Stimulated activated CD4-positive, alpha-beta T cell treated with anti-CD3 and anti-CD28 coated beads, TNF-alpha, amount 100 ng/mL, for 1 hour (primary cell): Measurements from ENCODE around the gene TAB3.

Experiments used
- DNase-seq, 3 donors: peaks; one replicate each; pipeline ENCODE4 v3.0.0-alpha.2; 2020; ENCODE audit warnings: low read depth in 3 of 3, low spot score in 1 of 3

The TAB3 gene

GRCh38 chrX:30887721-30888120 lies 1.3 kb downstream of the TAB3 start:
- peak in 1 of 3 donors; percentile 35 for DNase-seq

- no peak for DNase-seq
These were observed 1.8 kb downstream of the TAB3 start for GRCh38 chrX:30887288-30887687.

- no peak for DNase-seq
These were observed 3.9 kb downstream of the TAB3 start for GRCh38 chrX:30885136-30885535.

- DNase-seq, result no peak
These were observed 5.9 kb downstream of the TAB3 start for GRCh38 chrX:30883138-30883537.

DNA sequence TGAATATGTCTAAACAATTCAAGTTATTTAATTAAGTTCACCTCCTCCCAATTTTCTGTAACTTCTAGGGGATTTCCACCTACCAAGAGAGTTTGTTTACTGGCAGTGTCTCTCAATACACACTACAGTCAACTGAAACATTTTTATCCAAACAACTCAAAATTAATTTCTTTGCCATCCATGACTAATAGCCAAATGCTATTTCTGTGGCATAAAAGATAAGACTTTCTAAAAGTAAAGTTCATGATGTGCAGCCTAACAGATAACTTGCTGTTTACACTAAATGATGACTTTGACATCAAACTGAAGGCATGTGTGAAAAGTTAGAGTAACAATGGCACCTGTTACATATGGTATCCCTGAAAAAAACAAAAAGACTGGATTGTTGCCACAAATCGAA lies 7.3 kb downstream of the TAB3 start:
- no peak for DNase-seq

DNA sequence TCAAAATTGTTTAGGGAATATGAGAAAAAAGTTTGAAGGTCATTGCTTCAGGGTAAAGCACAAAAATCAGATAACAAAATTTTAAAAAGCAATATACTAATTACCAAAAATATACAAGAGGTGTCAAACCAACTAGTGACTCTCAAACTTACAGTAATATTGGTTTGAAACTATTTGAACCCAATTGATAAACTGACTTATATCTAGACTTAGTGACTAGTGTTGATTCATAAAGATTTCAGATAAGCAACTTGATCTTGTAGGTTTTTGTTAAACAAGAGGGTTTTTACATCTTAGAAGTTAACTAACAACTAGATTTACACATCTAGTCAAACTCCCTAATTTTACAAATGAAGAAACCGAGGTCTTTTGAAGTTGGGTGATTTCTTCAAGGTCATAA lies 7.7 kb downstream of the TAB3 start:
- no peak for DNase-seq

GRCh38 chrX:30880058-30880457 lies 9.0 kb downstream of the TAB3 start:
- no peak for DNase-seq

DNA sequence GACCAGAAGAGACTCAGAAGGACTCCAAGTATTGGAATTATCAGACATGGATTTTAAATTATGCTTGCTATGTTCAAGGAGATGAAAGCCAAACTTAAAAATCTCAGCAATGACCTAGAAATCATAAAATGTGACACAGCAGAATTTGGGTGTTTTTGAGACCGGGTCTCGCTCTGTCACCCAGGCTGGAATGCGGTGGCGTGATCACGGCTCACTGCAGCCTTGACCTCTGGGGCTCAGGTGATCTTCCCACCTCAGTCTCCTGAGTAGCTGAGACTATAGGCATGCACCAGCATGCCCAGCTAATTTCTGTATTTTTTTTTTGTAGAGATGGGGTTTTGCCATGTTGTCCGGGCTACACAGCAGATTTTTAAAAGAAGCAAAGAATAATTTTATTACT lies 12.7 kb downstream of the TAB3 start:
- no peak for DNase-seq

- DNase-seq, result no peak
These were observed 13.1 kb downstream of the TAB3 start for GRCh38 chrX:30875957-30876356.

GRCh38 chrX:30874851-30875250 lies 14.2 kb downstream of the TAB3 start:
- DNase-seq, result no peak

GRCh38 chrX:30870572-30870971 lies 18.5 kb downstream of the TAB3 start:
- DNase-seq, result no peak

GRCh38 chrX:30865612-30866011 lies 23.4 kb downstream of the TAB3 start:
- no peak for DNase-seq

DNA sequence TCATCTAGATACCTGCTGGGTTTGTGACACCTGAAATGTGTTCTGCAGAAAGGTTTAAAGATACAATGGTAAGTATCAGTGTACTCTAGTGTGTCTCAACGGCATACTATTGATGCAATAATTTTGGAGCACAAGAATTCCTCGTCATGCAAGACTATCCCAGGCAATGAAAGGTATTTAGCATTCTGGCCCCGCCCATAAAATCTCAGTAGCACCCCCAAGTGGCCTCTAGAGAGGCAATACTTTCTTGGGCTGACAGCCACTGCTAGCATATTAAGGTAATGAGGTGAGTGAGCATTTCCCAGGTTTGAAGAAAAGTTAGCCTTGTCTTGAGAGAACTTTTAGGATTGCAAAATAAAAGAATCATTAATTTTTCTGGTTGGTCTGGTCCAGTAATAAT lies 24.0 kb downstream of the TAB3 start:
- no peak for DNase-seq

- DNase-seq, result no peak
These were observed 24.7 kb downstream of the TAB3 start for GRCh38 chrX:30864383-30864785.

DNA sequence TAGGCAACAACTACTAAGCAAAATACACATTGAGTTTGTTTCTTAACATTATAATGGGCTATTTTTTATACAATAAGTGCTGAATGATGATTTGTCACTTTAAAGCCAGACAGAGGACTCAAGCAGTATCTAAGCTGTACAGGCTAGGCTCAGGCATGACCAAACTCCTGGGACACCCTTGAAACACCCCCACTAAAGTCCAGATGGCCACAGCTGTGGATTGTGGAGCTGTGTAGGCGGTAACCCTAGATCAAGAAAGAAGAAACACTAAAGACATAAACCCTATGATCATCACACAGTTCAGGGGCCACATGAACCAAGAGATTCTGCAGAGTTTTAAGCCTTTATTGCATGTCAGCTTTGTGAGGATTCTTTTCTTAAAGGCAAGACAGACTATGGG lies 25.1 kb downstream of the TAB3 start:
- no peak for DNase-seq

DNA sequence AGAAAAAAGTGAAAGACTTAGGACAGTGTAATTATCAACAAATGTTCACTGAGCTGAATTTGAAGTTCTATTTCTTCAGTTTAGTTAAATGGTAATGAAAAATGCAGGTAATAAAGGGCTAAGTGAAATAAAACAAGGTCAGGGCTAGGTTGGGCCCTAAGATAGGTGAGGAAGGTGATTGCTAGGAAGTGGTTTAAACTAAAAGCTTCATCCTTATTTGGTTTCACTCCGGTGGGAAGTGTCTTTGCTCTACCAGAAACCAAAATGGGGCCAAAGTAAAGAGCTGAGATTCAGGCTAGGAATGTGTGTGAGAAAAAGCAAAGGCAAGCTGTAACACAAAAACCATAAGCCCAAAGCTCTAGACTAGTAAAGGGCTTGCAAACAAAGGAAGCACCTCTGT lies 31.0 kb downstream of the TAB3 start:
- DNase-seq, result no peak

GRCh38 chrX:30851449-30851848 lies 37.6 kb downstream of the TAB3 start:
- DNase-seq, result no peak

DNA sequence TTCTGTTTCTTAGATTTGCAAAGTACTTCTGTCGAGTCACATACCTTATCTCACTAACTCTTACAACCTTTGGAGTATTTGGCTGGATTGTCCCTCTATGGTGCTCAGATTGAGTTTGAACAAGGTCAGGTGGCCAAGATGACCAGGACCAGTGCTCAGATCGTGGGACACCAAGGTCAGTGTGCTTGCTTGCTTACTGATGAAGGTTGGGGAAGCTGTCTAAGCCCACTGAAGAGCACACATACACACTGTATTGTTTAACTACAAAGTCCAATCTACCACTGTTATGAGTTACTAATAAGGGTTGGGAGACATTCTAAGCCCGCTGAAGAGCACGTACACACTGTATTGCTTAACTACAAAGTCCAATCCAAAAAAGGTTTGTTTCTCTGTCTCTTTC lies 53.7 kb downstream of the TAB3 start:
- DNase-seq, result no peak

- no peak for DNase-seq
These were observed 55.2 kb downstream of the TAB3 start for GRCh38 chrX:30833896-30834295.

DNA sequence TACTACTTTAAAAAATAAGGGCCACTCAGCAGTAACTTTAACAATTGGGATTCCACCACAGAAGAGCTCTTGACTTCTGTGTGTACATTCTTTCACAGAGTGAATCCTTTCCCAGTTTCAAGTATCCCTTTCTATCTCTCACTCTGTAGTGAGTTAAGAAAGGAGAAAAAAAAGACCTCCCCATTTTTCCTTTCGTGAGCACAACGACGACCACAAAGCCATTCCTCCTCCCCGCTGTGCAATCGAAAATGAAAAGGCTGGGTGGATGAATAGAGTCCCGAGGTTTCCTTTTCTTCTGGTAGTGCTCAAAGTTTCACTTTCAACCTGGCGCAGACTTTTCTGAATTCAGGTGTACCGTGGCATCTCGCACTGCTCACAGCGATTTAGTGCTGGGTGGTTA lies 58.0 kb downstream of the TAB3 start:
- no peak for DNase-seq

- DNase-seq, result no peak
These were observed 58.6 kb downstream of the TAB3 start for GRCh38 chrX:30830326-30830943.

- DNase-seq, result no peak
These were observed 64.8 kb downstream of the TAB3 start for GRCh38 chrX:30824275-30824674.

GRCh38 chrX:30822764-30823163 lies 66.3 kb downstream of the TAB3 start:
- no peak for DNase-seq
